Nephron progenitor cell (in vitro differentiated cells): ENCODE measurements around the gene AGMO.

Experiments used
- DNase-seq: peaks from one replicate; pipeline ENCODE4 v3.0.0; 2021
- H3K27ac Mint-ChIP-seq: 2 replicates; pipeline ENCODE4 v1.8.0; 2021; ENCODE audit warnings: mild to moderate bottlenecking, moderate library complexity, mixed read lengths
- H3K27me3 Mint-ChIP-seq: 2 replicates; pipeline ENCODE4 v1.8.0; 2021; ENCODE audit warnings: mild to moderate bottlenecking, low read depth, mixed read lengths; ENCODE audit not compliant: poor library complexity
- H3K36me3 Mint-ChIP-seq: 2 replicates; pipeline ENCODE4 v1.8.0; 2021; ENCODE audit warnings: low read depth, mixed read lengths
- H3K4me1 Mint-ChIP-seq: 2 replicates; pipeline ENCODE4 v1.8.0; 2021; ENCODE audit warnings: mixed read lengths
- H3K4me3 Mint-ChIP-seq: 2 replicates; pipeline ENCODE4 v1.8.0; 2021; ENCODE audit warnings: mild to moderate bottlenecking, moderate library complexity, mixed read lengths
- H3K9me3 Mint-ChIP-seq: 2 replicates; pipeline ENCODE4 v1.8.0; 2021; ENCODE audit warnings: mild to moderate bottlenecking, moderate library complexity, mixed read lengths
- CTCF ChIP-seq: fragments of 200-600 bp; sonication (generic); IDR thresholded peaks from 2 replicates; pipeline ENCODE4 v1.5.0; 2021; ENCODE audit warnings: antibody characterized with exemption

Gene AGMO

DNA sequence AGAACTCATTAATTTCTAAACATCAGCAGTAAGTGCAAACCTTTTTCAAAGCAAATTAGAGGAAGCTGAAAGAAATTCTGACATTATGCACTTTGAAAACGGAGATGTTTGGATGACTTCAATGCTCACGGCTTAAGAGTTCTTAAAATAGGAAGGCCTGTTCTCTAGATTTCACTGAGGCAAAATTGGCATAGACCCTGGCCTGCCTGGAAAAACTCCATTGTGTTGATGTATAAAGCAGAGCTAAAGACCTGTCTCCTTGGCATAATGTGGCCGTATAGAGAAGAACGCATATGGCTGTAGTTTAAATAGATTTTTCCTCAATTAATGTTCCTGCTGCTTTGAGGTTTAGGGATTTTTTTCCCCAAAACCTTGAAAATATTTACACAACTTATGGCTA lies 24.5 kb upstream of the AGMO start:
- no peak for TF ChIP-seq CTCF
- peaks cover 29% of the 10 kb centered on the region for H3K9me3 Mint-ChIP-seq
- no peak overlapping the region for H3K27ac Mint-ChIP-seq
- H3K27me3 Mint-ChIP-seq: peaks cover 3% of the 10 kb centered on the region
- H3K4me3 Mint-ChIP-seq: no peak overlapping the region
- H3K36me3 Mint-ChIP-seq: no peaks in the 10 kb centered on the region
- no peak for DNase-seq
- no peaks in the 10 kb centered on the region for H3K4me1 Mint-ChIP-seq

GRCh38 chr7:15584575-15584974 lies 22.8 kb upstream of the AGMO start:
- no peaks in the 10 kb centered on the region for H3K4me1 Mint-ChIP-seq
- no peak overlapping the region for H3K27ac Mint-ChIP-seq
- peaks cover 3% of the 10 kb centered on the region for H3K27me3 Mint-ChIP-seq
- DNase-seq: no peak
- H3K36me3 Mint-ChIP-seq: no peaks in the 10 kb centered on the region
- H3K9me3 Mint-ChIP-seq: peaks cover 29% of the 10 kb centered on the region
- TF ChIP-seq CTCF: no peak
- no peak overlapping the region for H3K4me3 Mint-ChIP-seq

GRCh38 chr7:15582773-15583172 lies 21.0 kb upstream of the AGMO start:
- no peak for DNase-seq
- TF ChIP-seq CTCF: no peak
- Mint-ChIP-seq H3K27me3 (peaks cover 3% of the 10 kb centered on the region), H3K27ac (no peak overlapping the region), H3K4me1 (no peaks in the 10 kb centered on the region), H3K4me3 (no peak overlapping the region), H3K36me3 (no peaks in the 10 kb centered on the region), H3K9me3 (peaks cover 29% of the 10 kb centered on the region)

- Mint-ChIP-seq H3K9me3 (peaks cover 26% of the 10 kb centered on the region), H3K27ac (no peak overlapping the region), H3K4me3 (no peak overlapping the region), H3K36me3 (no peaks in the 10 kb centered on the region), H3K27me3 (no peaks in the 10 kb centered on the region), H3K4me1 (no peaks in the 10 kb centered on the region)
- DNase-seq: no peak
- TF ChIP-seq CTCF: no peak
These were observed 19.6 kb upstream of the AGMO start for GRCh38 chr7:15581352-15581951.

- no peaks in the 10 kb centered on the region for H3K4me1 Mint-ChIP-seq
- no peaks in the 10 kb centered on the region for H3K27me3 Mint-ChIP-seq
These were observed 19.0 kb upstream of the AGMO start for GRCh38 chr7:15580604-15581351.

More at GRCh38 chr7:15580604-15581351, 19.0 kb upstream of the AGMO start:
- H3K4me3 Mint-ChIP-seq: no peak overlapping the region
- TF ChIP-seq CTCF: no peak
- H3K36me3 Mint-ChIP-seq: no peaks in the 10 kb centered on the region
- peaks cover 22% of the 10 kb centered on the region for H3K9me3 Mint-ChIP-seq
- no peak for DNase-seq
- H3K27ac Mint-ChIP-seq: no peak overlapping the region
